ENCODE measurements around the gene RGN.
A peak's percentile ranks its signal among the peaks of the same experiment; 100 is the strongest.
"Not testable (repeated sequence)": the region's sequence is repeated elsewhere in the genome, so short reads cannot be mapped to it uniquely, and the experiment has no call there.

The RGN gene

DNA sequence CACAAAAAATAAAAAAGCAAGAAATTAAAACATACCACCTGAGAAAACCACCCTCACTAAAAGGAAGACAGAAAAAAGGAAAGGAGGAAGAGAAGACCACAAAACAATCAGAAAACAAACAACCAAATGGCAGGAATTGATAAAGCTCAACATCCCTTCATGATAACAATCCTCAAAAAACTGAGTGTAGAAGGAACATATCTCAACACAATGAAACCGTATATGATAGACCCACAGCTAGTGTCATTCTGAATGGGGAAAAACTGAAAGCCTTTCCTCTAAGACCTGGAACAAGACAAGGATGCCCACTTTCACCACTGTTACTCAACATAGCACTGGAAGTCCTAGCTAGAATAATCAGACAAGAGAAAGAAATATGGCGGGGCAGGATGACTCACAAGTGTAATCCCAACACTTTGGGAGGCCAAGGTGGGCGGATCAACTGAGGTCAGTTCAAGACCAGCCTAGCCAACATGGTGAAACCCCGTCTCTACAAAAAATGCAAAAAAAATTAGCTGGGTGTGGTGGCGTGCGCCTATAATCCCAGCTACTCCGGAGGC, 38.4 kb downstream of the RGN start:
- not testable (repeated sequence) for DNase-seq (ENCODE audit: low read depth, low spot score)

DNA sequence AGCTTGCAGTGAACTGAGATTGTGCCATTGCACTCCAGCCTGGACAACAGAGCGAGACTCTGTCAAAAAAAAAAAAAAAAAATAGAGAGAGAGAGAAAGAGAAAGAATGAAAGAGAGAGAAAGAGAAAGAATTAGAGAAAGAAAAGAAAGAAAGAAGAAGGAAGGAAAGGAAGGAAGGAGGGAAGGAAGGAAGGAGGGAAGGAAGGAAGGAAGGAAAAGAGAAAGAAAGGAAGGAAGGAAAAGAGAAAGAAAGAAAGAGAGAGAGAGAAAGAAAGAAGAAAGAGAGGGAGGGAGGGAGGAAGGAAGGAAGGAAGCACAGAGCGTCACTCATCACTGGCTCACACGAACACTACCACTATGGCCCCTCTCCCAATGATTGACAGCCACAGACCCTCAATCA, 46.2 kb downstream of the RGN start:
- not testable (repeated sequence) for DNase-seq (ENCODE audit: low read depth, low spot score)

GRCh38 chrX:47129157-47129898, 51.1 kb downstream of the RGN start:
- DNase-seq (ENCODE audit: low read depth, low spot score), result peak; percentile 89

DNA sequence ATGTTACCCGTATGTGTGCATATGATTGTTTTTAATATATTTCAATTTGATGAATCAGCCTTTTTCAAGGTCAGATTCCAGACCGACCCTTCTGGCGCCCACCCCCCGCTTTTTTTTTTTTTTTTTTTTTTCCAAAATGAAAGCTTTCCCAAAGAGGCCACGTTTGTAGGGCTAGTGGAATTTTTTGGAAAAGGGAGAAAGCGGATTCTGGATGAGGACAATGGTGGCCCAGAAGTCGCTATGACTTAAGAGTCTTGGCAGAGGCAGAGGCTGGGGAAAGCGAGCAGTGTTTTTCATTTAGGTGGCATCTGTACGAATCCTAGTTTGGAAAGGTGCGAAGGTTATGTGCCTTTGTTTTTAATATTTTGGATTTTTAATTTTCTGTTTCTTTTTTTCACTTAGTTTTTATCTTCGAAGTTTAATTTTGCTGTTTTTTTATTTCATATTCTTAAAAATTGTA, 51.7 kb downstream of the RGN start:
- DNase-seq (ENCODE audit: low read depth, low spot score), result no peak

- no peak for DNase-seq (ENCODE audit: low read depth, low spot score)
These were observed 55.2 kb downstream of the RGN start for GRCh38 chrX:47133493-47133892.

- DNase-seq (ENCODE audit: low read depth, low spot score), result not testable (repeated sequence)
These were observed 57.4 kb downstream of the RGN start for GRCh38 chrX:47135650-47136049.

DNA sequence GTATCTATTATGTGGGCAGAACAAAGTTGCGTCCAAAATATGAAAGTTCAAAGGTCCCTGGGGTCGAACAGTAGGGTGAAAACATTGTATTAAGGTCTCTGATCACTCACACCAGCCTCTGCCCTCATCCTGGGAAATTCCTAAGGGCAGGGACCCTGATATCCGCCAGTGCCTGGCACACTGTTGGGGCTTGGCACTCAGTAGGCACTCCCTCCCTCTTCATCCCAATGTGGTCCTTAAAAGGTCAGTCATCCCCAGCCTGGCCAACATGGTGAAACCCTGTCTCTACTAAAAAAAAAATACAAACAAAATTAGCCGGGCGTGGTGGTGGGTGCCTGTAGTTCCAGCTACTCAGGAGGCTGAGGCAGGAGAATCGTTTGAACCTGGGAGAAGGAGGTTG, 59.9 kb downstream of the RGN start:
- DNase-seq (ENCODE audit: low read depth, low spot score), result no peak
